Naive thymus-derived CD4-positive, alpha-beta T cell (primary cell): ENCODE data around the gene FAM184A. TPM values are rescaled to one million over a fixed set of nuclear protein-coding genes. Genes with fewer than 3 reads are reported as not detected.
"Not testable (repeated sequence)": the region's sequence is repeated elsewhere in the genome, so short reads cannot be mapped to it uniquely, and the experiment has no call there.

Experiments
- ATAC-seq: fragments of 150-1000 bp; cut with Tn5 transposase; 2 replicates; pipeline ENCODE4 v1.10.0; 2021; ENCODE audit warnings: mild to moderate bottlenecking, moderate library complexity
- CTCF ChIA-PET: fragments of 350-600 bp; sonication (Branson Sonifier 250); formaldehyde crosslinking; loops from one replicate; lab custom pipeline; 2021; ENCODE audit warnings: antibody characterized with exemption; lab: Charles Lee
- POLR2A ChIA-PET: fragments of 350-600 bp; sonication (Branson Sonifier 250); formaldehyde crosslinking; loops from one replicate; lab custom pipeline; 2021; ENCODE audit warnings: antibody characterized with exemption, inconsistent platforms; lab: Charles Lee
- DNase-seq, 9 donors: peaks; one replicate each; pipeline versions ENCODE4 v3.0.0 to v3.0.0-alpha.2; 2020 to 2022; ENCODE audit warnings: mixed read lengths in 1 of 9
- H3K27ac ChIP-seq: one replicate; pipeline ENCODE4 v1.7.0; 2013; ENCODE audit warnings: mild to moderate bottlenecking, low read depth, low read length, moderate library complexity
- H3K27me3 ChIP-seq, 2 donors: one replicate each; pipeline ENCODE4 v1.7.0; 2013; ENCODE audit warnings: low read length in 2 of 2, mild to moderate bottlenecking in 2 of 2, moderate library complexity in 2 of 2; ENCODE audit not compliant: control insufficient read depth in 2 of 2, insufficient read depth in 2 of 2
- H3K36me3 ChIP-seq, 3 experiments: 1 replicate in 2 of 3; 2 replicates in 1 of 3; pipeline ENCODE4 v1.7.0; 2013; ENCODE audit warnings: low read length in 3 of 3, mild to moderate bottlenecking in 3 of 3, moderate library complexity in 1 of 3; ENCODE audit not compliant: insufficient read depth in 3 of 3, control insufficient read depth in 2 of 3
- H3K4me1 ChIP-seq, 2 donors: one replicate each; pipeline ENCODE4 v1.7.0; 2013; ENCODE audit warnings: low read length in 2 of 2, mild to moderate bottlenecking in 2 of 2, moderate library complexity in 1 of 2; ENCODE audit not compliant: control insufficient read depth in 2 of 2, insufficient read depth in 2 of 2
- H3K4me3 ChIP-seq: 2 replicates; pipeline ENCODE4 v1.7.0; 2013; ENCODE audit warnings: mild to moderate bottlenecking, low read length
- H3K9me3 ChIP-seq, 3 experiments: 1 replicate in 2 of 3; 2 replicates in 1 of 3; pipeline ENCODE4 v1.7.0; 2013; ENCODE audit warnings: low read length in 3 of 3; ENCODE audit not compliant: control insufficient read depth in 2 of 3
- H3K27ac Mint-ChIP-seq, 9 donors: one replicate each; pipeline ENCODE4 v1.8.0; 2020 to 2022; ENCODE audit warnings: mixed read lengths in 9 of 9, mild to moderate bottlenecking in 8 of 9, moderate library complexity in 5 of 9, inconsistent platforms in 2 of 9
- H3K27me3 Mint-ChIP-seq, 5 donors: one replicate each; pipeline ENCODE4 v1.8.0; 2021 to 2022; ENCODE audit warnings: mixed read lengths in 5 of 5, mild to moderate bottlenecking in 1 of 5
- H3K36me3 Mint-ChIP-seq, 5 donors: one replicate each; pipeline ENCODE4 v1.8.0; 2020 to 2022; ENCODE audit warnings: mixed read lengths in 5 of 5, mild to moderate bottlenecking in 3 of 5, inconsistent platforms in 1 of 5
- H3K4me1 Mint-ChIP-seq, 7 donors: one replicate each; pipeline ENCODE4 v1.8.0; 2020 to 2022; ENCODE audit warnings: mixed read lengths in 7 of 7, mild to moderate bottlenecking in 3 of 7, inconsistent platforms in 1 of 7
- H3K4me3 Mint-ChIP-seq, 10 donors: one replicate each; pipeline ENCODE4 v1.8.0; 2020 to 2022; ENCODE audit warnings: mild to moderate bottlenecking in 10 of 10, mixed read lengths in 10 of 10, moderate library complexity in 6 of 10, inconsistent platforms in 2 of 10
- H3K9me3 Mint-ChIP-seq, 11 donors: one replicate each; pipeline ENCODE4 v1.8.0; 2020 to 2022; ENCODE audit warnings: mixed read lengths in 11 of 11, mild to moderate bottlenecking in 4 of 11, inconsistent platforms in 1 of 11, moderate library complexity in 1 of 11
- intact Hi-C, 2 donors: fragments of 100-400 bp; cut with micrococcal nuclease; formaldehyde crosslinking; loops; one replicate each; pipeline ENCODE4 v1.15.1; 2023
- polyA plus RNA-seq, 2 donors: library from polyadenylated mRNA; unstranded; fragments of 300-500 nt; fragmentation: Illumina TruSeq; gene quantifications; one replicate each; pipeline ENCODE4 v1.2.3, GENCODE V29; 2021
- total RNA-seq, 6 experiments: library from RNA in 5 of 6; stranded (reverse) in 5 of 6; gene quantifications; 1 replicate in 5 of 6; 2 replicates in 1 of 6; pipeline ENCODE4 v1.2.3 and lab custom pipeline; 2021 to 2026

FAM184A gene
- total and polyA plus RNA-seq, 7 experiments from 2014 or later: 0.99 to 9.8 (median 6.0) TPM

DNA sequence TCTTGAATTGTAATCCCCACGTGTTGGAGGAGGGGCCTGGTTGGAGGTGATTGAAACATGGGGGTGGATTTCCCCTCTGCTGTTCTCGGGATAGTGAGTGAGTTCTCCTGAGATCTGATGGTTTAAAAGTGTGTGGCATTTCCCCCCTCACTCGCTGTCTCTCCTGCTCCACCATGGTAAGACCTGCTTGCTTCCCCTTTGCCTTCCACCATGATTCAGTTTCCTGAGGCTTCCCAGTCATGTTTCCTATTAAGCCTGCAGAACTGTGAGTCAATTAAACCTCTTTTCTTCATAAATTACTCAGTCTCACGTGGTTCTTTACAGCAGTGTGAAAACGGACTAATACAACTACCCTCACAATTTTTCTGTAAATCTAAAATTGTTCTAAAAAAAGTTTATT is 26.8 kb upstream of the FAM184A start:
- Histone ChIP-seq H3K9me3 (no peaks in the 10 kb centered on the region), H3K4me3 (no peak overlapping the region), H3K4me1 (peaks cover 0 to 4% of the 10 kb centered on the region in 2 donors), H3K27ac (no peak overlapping the region), H3K27me3 (no peaks in the 10 kb centered on the region), H3K36me3 (no peaks in the 10 kb centered on the region)
- Mint-ChIP-seq H3K4me1 (peaks cover 2 to 16% (median 7%) of the 10 kb centered on the region in 7 donors), H3K9me3 (peaks cover 0 to 3% (median 0%) of the 10 kb centered on the region in 11 donors), H3K27me3 (no peaks in the 10 kb centered on the region), H3K27ac (no peak overlapping the region), H3K4me3 (no peak overlapping the region), H3K36me3 (no peaks in the 10 kb centered on the region)
- intact Hi-C loops: no loop called here
- POLR2A ChIA-PET: no interaction called here
- CTCF ChIA-PET: no interaction called here
- no peak for DNase-seq
- no peak for ATAC-seq

DNA sequence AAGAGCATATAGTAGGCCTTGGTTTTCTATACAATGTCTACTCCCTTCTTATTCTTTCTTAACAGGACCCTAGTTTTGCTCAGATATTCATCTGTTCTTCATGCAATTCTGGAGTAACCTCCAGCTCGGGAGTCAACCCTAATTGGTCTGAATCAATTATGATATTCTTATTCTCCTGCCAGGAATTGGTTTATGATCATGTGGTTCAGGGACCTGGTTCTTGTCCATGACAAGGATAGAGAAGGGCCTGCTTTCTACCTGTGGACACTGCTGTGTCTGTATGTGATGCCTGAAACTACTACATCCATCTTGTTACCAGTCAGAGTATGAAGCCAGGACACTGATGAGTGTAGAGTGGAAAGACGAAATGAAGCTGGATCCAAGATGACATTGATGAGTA is 24.4 kb upstream of the FAM184A start:
- Mint-ChIP-seq H3K4me1 (peaks cover 0 to 5% (median 3%) of the 10 kb centered on the region in 7 donors), H3K36me3 (no peaks in the 10 kb centered on the region), H3K27ac (no peak overlapping the region), H3K9me3 (peaks cover 0 to 3% (median 0%) of the 10 kb centered on the region in 11 donors), H3K4me3 (no peak overlapping the region), H3K27me3 (no peaks in the 10 kb centered on the region)
- H3K36me3 ChIP-seq: no peaks in the 10 kb centered on the region
- no peak for ATAC-seq
- H3K9me3 ChIP-seq: no peaks in the 10 kb centered on the region
- H3K27ac ChIP-seq: no peak overlapping the region
- H3K4me1 ChIP-seq: no peaks in the 10 kb centered on the region
- no peaks in the 10 kb centered on the region for H3K27me3 ChIP-seq
- intact Hi-C loops: no loop called here
- no peak for DNase-seq
- POLR2A ChIA-PET: no interaction called here
- CTCF ChIA-PET: interaction anchor here (0.9 kb wide), 1 partner anchor 8 kb away, joined by 3 read pairs; no protein-coding TSS in a partner anchor
- no peak overlapping the region for H3K4me3 ChIP-seq

DNA sequence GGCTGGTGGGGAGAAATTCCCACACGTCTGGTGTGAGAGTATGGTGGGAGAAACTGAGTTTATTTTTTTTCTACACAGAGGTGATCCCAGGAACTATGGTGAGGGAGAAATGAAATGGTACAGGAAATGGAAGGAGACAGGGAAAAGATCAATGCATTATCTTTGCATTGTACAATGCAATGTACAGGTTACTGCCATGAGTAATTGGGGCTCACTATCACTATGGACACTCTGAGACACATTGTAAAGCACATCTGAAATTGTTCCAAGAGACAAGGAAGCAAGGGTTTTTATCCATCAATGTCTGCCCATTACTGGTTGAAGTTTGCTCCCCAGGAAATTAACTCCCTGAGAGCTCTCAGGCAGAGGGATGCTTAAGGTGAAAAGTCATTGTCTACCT is 21.7 kb upstream of the FAM184A start:
- Mint-ChIP-seq H3K36me3 (no peaks in the 10 kb centered on the region), H3K4me1 (peaks cover 4 to 26% (median 22%) of the 10 kb centered on the region in 7 donors), H3K9me3 (no peaks in the 10 kb centered on the region), H3K4me3 (no peak overlapping the region), H3K27ac (no peak overlapping the region), H3K27me3 (no peaks in the 10 kb centered on the region)
- ChIA-PET POLR2A (interaction anchor here (0.5 kb wide), 1 partner anchor 22 kb away, joined by 3 read pairs; no protein-coding TSS in a partner anchor), CTCF (interaction anchor here (1.0 to 1.9 kb wide), 4 partner anchors 10 to 140 kb away, joined by 3 to 7 read pairs (median 4); no protein-coding TSS in a partner anchor)
- intact Hi-C loops: no loop called here
- Histone ChIP-seq H3K27me3 (no peaks in the 10 kb centered on the region), H3K9me3 (no peaks in the 10 kb centered on the region), H3K4me3 (no peak overlapping the region), H3K27ac (no peak overlapping the region), H3K4me1 (peaks cover 0 to 8% of the 10 kb centered on the region in 2 donors), H3K36me3 (no peaks in the 10 kb centered on the region)
- DNase-seq (no peak), ATAC-seq (no peak)

DNA sequence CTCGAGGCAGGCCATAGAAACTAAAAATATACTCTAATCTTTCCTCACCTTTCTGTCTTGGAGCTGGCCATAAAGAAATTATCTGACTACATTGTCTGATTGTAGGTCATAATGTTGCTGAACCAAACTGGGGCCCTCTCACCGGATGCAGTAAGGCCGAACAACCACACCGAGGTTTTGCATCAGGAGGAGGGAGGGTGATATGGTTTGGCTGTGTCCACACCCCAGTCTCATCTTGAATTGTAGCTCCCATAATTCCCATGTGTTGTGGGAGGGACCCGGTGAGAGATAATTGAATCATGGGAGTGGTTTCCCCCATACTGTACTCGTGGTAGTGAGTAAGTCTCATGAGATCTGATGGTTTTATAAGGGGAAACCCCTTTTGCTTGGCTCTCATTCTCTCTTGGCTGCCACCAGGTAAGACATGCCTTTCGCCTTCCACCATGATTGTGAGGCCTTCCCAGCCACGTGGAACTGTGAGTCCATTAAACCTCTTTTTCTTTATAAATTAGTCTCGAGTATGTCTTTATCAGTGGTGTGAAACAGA is 19.4 kb upstream of the FAM184A start:
- Mint-ChIP-seq H3K27ac (peak overlapping the region in 7 of 9 donors; percentile 7 to 91 (median 78)), H3K4me3 (peak overlapping the region in 3 of 10 donors; percentile 2 to 34 (median 33)), H3K4me1 (peaks cover 6 to 31% (median 25%) of the 10 kb centered on the region in 7 donors)
- H3K27me3 Mint-ChIP-seq, H3K36me3 ChIP-seq, H3K36me3 Mint-ChIP-seq, H3K4me3 ChIP-seq, ATAC-seq, H3K27ac ChIP-seq, H3K9me3 ChIP-seq, H3K9me3 Mint-ChIP-seq, DNase-seq, CTCF ChIA-PET, H3K27me3 ChIP-seq, H3K4me1 ChIP-seq: not testable (repeated sequence)
- POLR2A ChIA-PET: interaction anchor here (1.0 kb wide), 1 partner anchor 24 kb away, joined by 3 read pairs; no protein-coding TSS in a partner anchor
- intact Hi-C loops: loop anchor here in 1 of 2 donors (2.0 kb wide), 1 partner anchor 19 kb away; the partner anchor contains the start of gene FAM184A

DNA sequence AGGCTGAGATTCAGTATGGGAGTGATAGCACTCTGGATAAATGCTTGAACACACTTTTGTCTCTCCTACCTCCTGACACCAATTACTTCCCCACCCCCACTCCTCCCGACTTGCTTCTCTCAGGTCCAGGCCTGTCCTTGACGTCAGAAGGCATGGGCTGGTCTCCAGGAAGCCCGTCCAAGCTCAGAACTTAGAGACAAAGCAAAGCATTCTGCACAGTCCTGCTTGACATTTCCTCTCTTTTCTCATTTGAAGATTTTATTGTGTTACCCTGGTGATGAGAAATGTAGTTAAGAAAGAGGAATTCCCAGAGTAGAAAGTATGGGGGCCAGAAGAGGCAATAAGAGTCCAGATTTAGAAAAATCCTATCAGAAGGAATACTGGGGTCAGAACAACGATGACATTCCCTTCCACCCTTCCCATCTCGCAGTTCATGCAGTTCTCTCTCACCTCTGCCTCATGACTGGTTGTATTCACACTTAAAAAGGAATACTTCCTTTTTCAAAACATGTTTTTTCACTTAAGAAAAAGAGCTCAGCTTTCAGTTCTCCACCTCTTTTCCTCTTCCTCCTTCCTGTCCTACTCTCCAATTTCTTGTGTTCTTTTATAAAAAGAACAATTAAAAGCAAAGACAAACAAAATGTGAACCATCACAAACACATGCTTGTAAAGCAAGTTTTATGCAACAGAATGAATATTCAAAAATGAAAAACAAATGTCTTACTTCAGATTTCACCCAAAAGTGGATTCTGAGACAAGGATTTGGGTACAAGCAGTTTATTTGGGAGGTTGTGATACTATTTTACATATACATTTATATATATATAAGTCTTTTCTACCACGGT is 18.5 kb upstream of the FAM184A start:
- intact Hi-C loops: loop anchor here in 1 of 2 donors (2.0 kb wide), 1 partner anchor 18 kb away; the partner anchor contains the start of gene FAM184A
- CTCF ChIA-PET: interaction anchor here (0.6 kb wide), 2 partner anchors 385 to 387 kb away, joined by 4 to 6 read pairs; no protein-coding TSS in a partner anchor
- no peak overlapping the region for H3K4me3 ChIP-seq

DNA sequence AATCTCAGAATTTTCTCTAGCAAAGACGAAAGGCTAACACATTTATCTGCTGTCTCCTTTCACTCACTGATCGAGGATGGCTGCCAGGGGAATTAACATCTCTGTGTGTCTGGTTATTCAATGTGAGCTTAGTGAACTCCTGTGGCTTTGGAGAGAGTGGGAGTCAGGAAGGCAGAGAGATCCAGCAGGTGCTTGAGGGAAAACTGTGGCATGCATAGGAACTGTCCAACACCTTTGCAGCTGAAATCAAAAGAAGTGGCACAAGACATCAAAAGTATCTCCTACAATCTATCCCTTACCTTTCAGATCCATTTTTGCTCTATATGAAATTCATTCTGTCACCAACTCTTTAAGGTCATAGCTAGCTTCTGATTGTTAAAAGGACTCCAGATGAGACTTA is 11.8 kb upstream of the FAM184A start:
- ChIA-PET POLR2A (interaction anchor here (1.6 kb wide), 1 partner anchor 12 kb away, joined by 4 read pairs; no protein-coding TSS in a partner anchor), CTCF (interaction anchor here (0.6 to 0.7 kb wide), 2 partner anchors 33 to 525 kb away, joined by 3 read pairs; no protein-coding TSS in a partner anchor)
- intact Hi-C loops: no loop called here
- Histone ChIP-seq H3K27ac (no peak overlapping the region), H3K4me1 (no peaks in the 10 kb centered on the region), H3K4me3 (no peak overlapping the region), H3K9me3 (no peaks in the 10 kb centered on the region), H3K27me3 (no peaks in the 10 kb centered on the region), H3K36me3 (no peaks in the 10 kb centered on the region)
- Mint-ChIP-seq H3K9me3 (peaks cover 0 to 5% (median 0%) of the 10 kb centered on the region in 11 donors), H3K27me3 (peaks cover 0 to 5% (median 0%) of the 10 kb centered on the region in 5 donors), H3K36me3 (peaks cover 0 to 2% (median 0%) of the 10 kb centered on the region in 5 donors), H3K4me3 (no peak overlapping the region), H3K4me1 (peaks cover 0 to 10% (median 2%) of the 10 kb centered on the region in 7 donors), H3K27ac (no peak overlapping the region)
- DNase-seq (no peak), ATAC-seq (no peak)

More for the DNA sequence above, 18.5 kb upstream of the FAM184A start:
- Mint-ChIP-seq H3K27ac (peak overlapping the region in 8 of 9 donors; percentile 57 to 94 (median 87)), H3K4me3 (peak overlapping the region in 8 of 10 donors; percentile 3 to 75 (median 64)), H3K9me3 (no peaks in the 10 kb centered on the region), H3K27me3 (peaks cover 0 to 2% (median 0%) of the 10 kb centered on the region in 5 donors), H3K4me1 (peaks cover 6 to 31% (median 25%) of the 10 kb centered on the region in 7 donors), H3K36me3 (no peaks in the 10 kb centered on the region)
- peak; percentile 16 for ATAC-seq
- Histone ChIP-seq H3K27me3 (no peaks in the 10 kb centered on the region), H3K36me3 (no peaks in the 10 kb centered on the region), H3K27ac (peak overlapping the region; percentile 54), H3K4me1 (peaks cover 0 to 8% of the 10 kb centered on the region in 2 donors), H3K9me3 (no peaks in the 10 kb centered on the region)
- POLR2A ChIA-PET: interaction anchor here (0.6 to 1.0 kb wide), 4 partner anchors 10 to 539 kb away, joined by 3 read pairs; no protein-coding TSS in a partner anchor
- DNase-seq: peak in 2 of 9 donors; percentile 10 to 25
